ENCODE results near the gene FAM163B.

GRCh38 chr9:133619791-133620190 is 10.6 kb upstream of the FAM163B start:
- TF ChIP-seq, protein P1, sequence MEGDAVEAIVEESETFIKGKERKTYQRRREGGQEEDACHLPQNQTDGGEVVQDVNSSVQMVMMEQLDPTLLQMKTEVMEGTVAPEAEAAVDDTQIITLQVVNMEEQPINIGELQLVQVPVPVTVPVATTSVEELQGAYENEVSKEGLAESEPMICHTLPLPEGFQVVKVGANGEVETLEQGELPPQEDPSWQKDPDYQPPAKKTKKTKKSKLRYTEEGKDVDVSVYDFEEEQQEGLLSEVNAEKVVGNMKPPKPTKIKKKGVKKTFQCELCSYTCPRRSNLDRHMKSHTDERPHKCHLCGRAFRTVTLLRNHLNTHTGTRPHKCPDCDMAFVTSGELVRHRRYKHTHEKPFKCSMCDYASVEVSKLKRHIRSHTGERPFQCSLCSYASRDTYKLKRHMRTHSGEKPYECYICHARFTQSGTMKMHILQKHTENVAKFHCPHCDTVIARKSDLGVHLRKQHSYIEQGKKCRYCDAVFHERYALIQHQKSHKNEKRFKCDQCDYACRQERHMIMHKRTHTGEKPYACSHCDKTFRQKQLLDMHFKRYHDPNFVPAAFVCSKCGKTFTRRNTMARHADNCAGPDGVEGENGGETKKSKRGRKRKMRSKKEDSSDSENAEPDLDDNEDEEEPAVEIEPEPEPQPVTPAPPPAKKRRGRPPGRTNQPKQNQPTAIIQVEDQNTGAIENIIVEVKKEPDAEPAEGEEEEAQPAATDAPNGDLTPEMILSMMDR (IDR thresholded peaks at IDR 0.05) = no peak
- no peak for TF ChIP-seq POLR2A (IDR thresholded peaks at IDR 0.05)
